ENCODE results near the gene NARS2. TPM values are rescaled to one million over a fixed set of nuclear protein-coding genes. Genes with fewer than 3 reads are reported as not detected.
"Not testable (repeated sequence)": the region's sequence is repeated elsewhere in the genome, so short reads cannot be mapped to it uniquely, and the experiment has no call there.

Gene NARS2
- total RNA-seq, 2 donors from 2014 or later = 10.1 to 24.7 TPM

DNA sequence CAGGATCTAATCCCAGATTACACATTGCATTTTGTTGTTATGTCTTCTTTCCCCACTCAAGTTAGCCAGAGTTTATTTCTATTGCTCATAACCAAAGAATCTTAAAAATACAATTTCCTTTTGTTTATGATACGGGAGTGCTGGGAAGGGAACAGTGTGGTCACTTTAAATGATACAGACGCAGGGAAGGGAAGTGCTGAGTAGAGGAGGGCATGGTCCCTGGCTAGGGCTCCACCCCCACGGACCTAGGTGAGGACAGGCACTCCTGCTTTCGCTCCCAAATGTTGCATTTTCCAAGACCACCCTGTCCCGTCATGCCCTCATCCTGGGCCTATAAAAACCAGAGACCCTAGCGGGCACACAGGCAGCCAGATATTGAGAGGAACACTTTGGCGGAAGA is 30.6 kb upstream of the NARS2 start:
- TF ChIP-seq POLR2A (IDR thresholded peaks at IDR 0.05) (no peak), CTCF (IDR thresholded peaks at IDR 0.05) (no peak)
- ATAC-seq (no peak), DNase-seq (no peak)
- no peaks in the 10 kb centered on the region for H3K9me3 ChIP-seq
- WGBS, 2 donors = 81 to 87% methylated on average over 7 of the region's 7 CpGs
- no peaks in the 10 kb centered on the region for H3K36me3 ChIP-seq (replicated peaks in 1 of 2; ENCODE audit: insufficient read depth in 1 of 2, low read depth in 2 of 2)
- H3K27ac ChIP-seq = no peak overlapping the region
- H3K27me3 ChIP-seq = no peaks in the 10 kb centered on the region
- H3K4me3 ChIP-seq = no peak overlapping the region
- intact Hi-C loops (cut with DNase I) = no loop called here
- no peaks in the 10 kb centered on the region for H3K4me1 ChIP-seq

- Histone ChIP-seq H3K4me3 (no peak overlapping the region), H3K27ac (no peak overlapping the region), H3K4me1 (no peaks in the 10 kb centered on the region), H3K36me3 (replicated peaks in 1 of 2; ENCODE audit: insufficient read depth in 1 of 2, low read depth in 2 of 2) (no peaks in the 10 kb centered on the region), H3K27me3 (no peaks in the 10 kb centered on the region), H3K9me3 (no peaks in the 10 kb centered on the region)
- DNase-seq = no peak
- WGBS, 2 donors = 73 to 74% methylated on average over 1 of the region's 1 CpG
- ATAC-seq = no peak
- intact Hi-C loops (cut with DNase I) = no loop called here
- TF ChIP-seq POLR2A (IDR thresholded peaks at IDR 0.05) (no peak), CTCF (IDR thresholded peaks at IDR 0.05) (no peak)
These were observed 29.1 kb upstream of the NARS2 start for GRCh38 chr11:78603792-78604191.

GRCh38 chr11:78602771-78603170 is 28.1 kb upstream of the NARS2 start:
- DNase-seq; H3K4me1 ChIP-seq; intact Hi-C loops (cut with DNase I); H3K27me3 ChIP-seq; ATAC-seq; H3K4me3 ChIP-seq; H3K36me3 ChIP-seq (replicated peaks in 1 of 2; ENCODE audit: insufficient read depth in 1 of 2, low read depth in 2 of 2); H3K27ac ChIP-seq; H3K9me3 ChIP-seq: not testable (repeated sequence)
- WGBS, 2 donors = 84 to 89% methylated on average over 3 to 5 of the region's 5 CpGs

DNA sequence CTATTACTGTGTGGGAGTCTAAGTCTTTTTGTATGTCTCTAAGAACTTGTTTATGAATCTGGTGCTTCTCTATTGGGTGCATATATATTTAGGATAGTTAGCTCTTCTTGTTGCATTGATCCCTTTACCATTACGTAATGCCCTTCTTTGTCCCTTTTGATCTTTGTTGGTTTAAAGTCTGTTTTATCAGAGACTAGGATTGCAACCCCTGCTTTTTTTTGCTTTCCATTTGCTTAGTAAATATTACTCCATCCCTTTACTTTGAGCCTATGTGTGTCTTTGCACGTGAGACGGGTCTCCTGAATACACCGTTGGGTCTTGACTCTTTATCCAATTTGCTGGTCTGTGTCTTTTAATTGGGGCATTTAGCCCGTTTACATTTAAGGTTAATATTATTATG is 26.4 kb upstream of the NARS2 start:
- intact Hi-C loops (cut with DNase I); H3K9me3 ChIP-seq; ATAC-seq; H3K4me1 ChIP-seq; H3K27ac ChIP-seq; H3K36me3 ChIP-seq (replicated peaks in 1 of 2; ENCODE audit: insufficient read depth in 1 of 2, low read depth in 2 of 2); H3K27me3 ChIP-seq; H3K4me3 ChIP-seq; DNase-seq: not testable (repeated sequence)
- WGBS, 2 donors = 28 to 34% methylated on average over 5 of the region's 5 CpGs

DNA sequence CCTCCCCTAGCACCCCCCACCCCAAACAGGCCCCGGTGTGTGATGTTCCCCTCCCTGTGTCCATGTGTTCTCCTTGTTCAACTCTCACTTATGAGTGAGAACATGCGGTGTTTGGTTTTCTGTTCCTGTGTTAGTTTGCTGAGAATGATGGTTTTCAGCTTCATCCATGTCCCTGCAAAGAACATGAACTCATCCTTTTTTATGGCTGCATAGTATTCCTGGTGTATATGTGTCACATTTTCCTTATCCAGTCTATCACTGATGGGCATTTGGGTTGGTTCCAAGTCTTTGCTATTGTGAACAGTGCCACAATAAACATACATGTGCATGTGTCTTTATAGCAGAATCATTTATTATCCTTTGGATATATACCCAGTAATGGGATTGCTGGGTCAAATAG is 22.9 kb upstream of the NARS2 start:
- WGBS, 2 donors = 93 to 100% methylated on average over 2 of the region's 2 CpGs
- H3K9me3 ChIP-seq; DNase-seq; intact Hi-C loops (cut with DNase I); H3K4me3 ChIP-seq; H3K36me3 ChIP-seq (replicated peaks in 1 of 2; ENCODE audit: insufficient read depth in 1 of 2, low read depth in 2 of 2); H3K27ac ChIP-seq; H3K4me1 ChIP-seq; ATAC-seq; H3K27me3 ChIP-seq: not testable (repeated sequence)

- DNase-seq = no peak
- Histone ChIP-seq H3K4me1 (no peaks in the 10 kb centered on the region), H3K9me3 (no peaks in the 10 kb centered on the region), H3K27me3 (no peaks in the 10 kb centered on the region), H3K27ac (no peak overlapping the region), H3K4me3 (no peak overlapping the region), H3K36me3 (replicated peaks in 1 of 2; ENCODE audit: insufficient read depth in 1 of 2, low read depth in 2 of 2) (no peaks in the 10 kb centered on the region)
- intact Hi-C loops (cut with DNase I) = no loop called here
- WGBS, 2 donors = 61 to 78% methylated on average over 16 of the region's 16 CpGs
- no peak for TF ChIP-seq POLR2A (IDR thresholded peaks at IDR 0.05)
- TF ChIP-seq CTCF (IDR thresholded peaks at IDR 0.05) = no peak
- ATAC-seq = no peak
These were observed 20.9 kb upstream of the NARS2 start for GRCh38 chr11:78595436-78596130.
